PC-9 (cell line): ENCODE measurements around the gene ROR2.

Experiments used
- CTCF ChIP-seq: fragments of 200-600 bp; sonication (generic); conservative IDR thresholded peaks from 2 replicates; pipeline ENCODE4 v1.6.1; 2017; ENCODE audit warnings: mixed run types, antibody characterized with exemption, mild to moderate bottlenecking, moderate library complexity
- EZH2 ChIP-seq: fragments of 200-600 bp; sonication (generic); IDR thresholded peaks from 2 replicates; pipeline ENCODE4 v1.8.0; 2017; ENCODE audit warnings: antibody characterized with exemption, low read depth

- TF ChIP-seq CTCF (no peak), EZH2 (no peak)
Measured at GRCh38 chr9:91825866-91826265, 124.2 kb downstream of the ROR2 start.
